ENCODE measurements around the gene FAM43A.

DNA sequence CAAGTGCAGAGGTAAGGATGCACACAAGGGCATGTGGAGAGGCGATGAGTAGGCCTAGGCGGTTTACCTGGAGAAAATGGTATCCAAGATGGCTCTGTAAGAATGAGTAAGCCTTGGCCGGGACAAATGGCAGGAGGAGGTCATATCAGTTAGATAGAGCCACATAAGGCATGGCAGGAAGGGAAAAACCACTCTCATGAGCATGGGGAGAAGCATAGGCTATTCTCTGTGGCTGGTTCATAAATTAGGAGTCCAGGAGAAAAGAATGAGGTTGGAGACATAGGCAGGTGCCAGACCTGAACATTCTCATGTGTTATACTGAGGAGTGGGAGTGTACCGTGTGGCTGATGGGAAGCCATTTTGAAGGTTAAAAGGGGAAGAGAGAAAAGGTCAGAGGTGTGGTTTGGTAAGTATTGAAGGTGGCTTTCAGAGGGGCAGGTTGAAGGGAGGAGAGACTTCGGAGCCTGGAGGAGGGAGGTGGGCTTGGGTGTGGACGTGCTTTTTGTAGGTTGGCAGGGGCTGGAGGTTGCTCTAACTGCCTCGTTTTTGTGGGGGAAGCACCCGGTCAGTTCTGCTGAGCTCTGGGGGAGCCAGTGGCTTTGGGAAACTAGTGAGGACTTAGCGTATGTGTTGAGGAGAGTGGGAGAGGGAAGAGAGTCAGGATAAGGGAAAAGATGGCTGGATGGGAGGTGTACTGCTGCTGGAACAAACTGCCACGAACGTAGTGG, 4.6 kb upstream of the FAM43A start:
- TF ChIP-seq CTCF (IDR thresholded peaks at IDR 0.05; ENCODE audit: insufficient read depth, low read depth, low read length) (no peak), EZH2 (IDR thresholded peaks at IDR 0.05; ENCODE audit: insufficient read depth, low read length) (no peak)

Data from astrocyte (in vitro differentiated cells and primary cell).